HG03575 (cell line): ENCODE data around the gene PTPN23.
"Not testable (repeated sequence)": the region's sequence is repeated elsewhere in the genome, so short reads cannot be mapped to it uniquely, and the experiment has no call there.

Experiments used
- ATAC-seq: cut with Tn5 transposase; IDR thresholded peaks from one replicate; pipeline ENCODE4 v1.9.1; 2021; ENCODE audit not compliant: unreplicated experiment, insufficient number of reproducible peaks, low FRiP score; ENCODE audit errors: extremely low read depth

The PTPN23 gene, protein sequence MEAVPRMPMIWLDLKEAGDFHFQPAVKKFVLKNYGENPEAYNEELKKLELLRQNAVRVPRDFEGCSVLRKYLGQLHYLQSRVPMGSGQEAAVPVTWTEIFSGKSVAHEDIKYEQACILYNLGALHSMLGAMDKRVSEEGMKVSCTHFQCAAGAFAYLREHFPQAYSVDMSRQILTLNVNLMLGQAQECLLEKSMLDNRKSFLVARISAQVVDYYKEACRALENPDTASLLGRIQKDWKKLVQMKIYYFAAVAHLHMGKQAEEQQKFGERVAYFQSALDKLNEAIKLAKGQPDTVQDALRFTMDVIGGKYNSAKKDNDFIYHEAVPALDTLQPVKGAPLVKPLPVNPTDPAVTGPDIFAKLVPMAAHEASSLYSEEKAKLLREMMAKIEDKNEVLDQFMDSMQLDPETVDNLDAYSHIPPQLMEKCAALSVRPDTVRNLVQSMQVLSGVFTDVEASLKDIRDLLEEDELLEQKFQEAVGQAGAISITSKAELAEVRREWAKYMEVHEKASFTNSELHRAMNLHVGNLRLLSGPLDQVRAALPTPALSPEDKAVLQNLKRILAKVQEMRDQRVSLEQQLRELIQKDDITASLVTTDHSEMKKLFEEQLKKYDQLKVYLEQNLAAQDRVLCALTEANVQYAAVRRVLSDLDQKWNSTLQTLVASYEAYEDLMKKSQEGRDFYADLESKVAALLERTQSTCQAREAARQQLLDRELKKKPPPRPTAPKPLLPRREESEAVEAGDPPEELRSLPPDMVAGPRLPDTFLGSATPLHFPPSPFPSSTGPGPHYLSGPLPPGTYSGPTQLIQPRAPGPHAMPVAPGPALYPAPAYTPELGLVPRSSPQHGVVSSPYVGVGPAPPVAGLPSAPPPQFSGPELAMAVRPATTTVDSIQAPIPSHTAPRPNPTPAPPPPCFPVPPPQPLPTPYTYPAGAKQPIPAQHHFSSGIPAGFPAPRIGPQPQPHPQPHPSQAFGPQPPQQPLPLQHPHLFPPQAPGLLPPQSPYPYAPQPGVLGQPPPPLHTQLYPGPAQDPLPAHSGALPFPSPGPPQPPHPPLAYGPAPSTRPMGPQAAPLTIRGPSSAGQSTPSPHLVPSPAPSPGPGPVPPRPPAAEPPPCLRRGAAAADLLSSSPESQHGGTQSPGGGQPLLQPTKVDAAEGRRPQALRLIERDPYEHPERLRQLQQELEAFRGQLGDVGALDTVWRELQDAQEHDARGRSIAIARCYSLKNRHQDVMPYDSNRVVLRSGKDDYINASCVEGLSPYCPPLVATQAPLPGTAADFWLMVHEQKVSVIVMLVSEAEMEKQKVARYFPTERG (N-terminal part only)

DNA sequence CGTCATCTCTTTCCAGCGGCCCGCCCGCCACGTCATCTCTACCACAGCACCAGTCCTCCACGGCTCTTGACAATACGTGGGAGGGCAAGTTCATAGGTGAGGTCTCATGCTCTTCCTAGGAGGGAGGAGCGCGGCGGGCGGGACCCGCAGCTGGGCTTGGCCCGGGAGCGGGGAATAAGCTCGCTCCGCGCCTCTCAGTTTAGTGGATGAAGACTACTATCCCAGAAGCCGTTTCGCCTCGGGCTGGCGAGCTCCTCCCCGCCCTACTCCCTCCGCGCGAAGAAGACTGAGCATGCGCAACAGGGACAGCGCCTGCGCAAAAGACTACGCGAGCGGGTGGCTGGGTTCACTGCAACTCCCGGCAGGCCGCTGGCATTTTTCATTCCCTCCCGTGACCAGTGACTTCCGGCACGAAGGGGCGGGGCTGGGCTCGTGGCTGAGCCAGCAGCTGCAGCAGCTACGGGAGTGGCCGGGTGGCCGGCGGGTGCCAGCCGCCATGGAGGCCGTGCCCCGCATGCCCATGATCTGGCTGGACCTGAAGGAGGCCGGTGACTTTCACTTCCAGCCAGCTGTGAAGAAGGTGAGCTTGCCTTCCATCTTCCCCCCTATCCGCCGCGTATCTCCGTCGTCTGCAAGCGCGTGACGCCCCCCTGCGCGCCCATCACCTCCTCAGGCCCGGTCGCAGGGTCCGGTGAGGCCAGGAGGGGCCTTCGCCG, at the start of gene PTPN23:
PTPN23 (plus strand) TSS at position 421 of the 716 bp plus-strand sequence; CDS start at position 497, 76 bp downstream.
- peak; percentile 67 for ATAC-seq

- no peak for ATAC-seq
Observed at GRCh38 chr3:47333907-47334306, 46.9 kb upstream of the PTPN23 start.

DNA sequence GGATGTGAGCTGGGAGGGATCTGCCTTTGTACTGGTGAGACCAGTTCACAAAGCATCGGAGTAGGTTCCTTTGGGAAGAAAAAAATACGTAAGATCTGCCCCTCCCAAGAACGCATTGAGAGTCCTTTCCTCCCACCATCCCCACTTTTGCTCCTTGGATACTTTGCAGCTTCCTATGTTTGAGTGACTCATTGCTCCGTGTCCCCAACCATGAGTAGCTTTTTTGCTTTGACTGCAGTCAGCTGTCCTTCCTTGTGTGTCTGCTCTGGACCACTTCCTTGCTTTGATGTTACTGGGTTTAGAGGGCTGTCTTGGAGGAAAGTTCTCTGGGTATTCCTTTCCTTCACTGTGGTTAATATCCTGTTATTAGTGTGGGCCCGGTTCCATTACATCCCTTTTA, 43.2 kb upstream of the PTPN23 start:
- no peak for ATAC-seq

DNA sequence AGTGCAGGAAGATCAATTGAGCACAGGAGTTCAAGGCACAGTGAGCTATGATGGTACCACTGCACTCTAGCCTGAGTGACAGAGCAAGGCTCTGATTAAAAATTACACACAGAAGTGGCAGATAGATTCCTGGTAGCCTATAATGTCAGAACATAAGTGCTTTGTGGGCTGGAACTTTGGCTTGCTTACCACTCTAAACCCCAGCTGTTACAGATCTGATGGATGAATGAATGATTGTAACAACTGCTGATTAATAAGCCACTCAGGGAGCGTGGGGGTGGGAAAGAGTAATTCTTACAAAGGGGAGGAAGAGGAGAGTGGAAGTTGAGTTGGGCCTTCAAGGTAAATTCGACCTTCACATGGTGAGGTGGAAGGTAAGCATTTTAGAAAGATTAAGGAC, 40.9 kb upstream of the PTPN23 start:
- no peak for ATAC-seq

DNA sequence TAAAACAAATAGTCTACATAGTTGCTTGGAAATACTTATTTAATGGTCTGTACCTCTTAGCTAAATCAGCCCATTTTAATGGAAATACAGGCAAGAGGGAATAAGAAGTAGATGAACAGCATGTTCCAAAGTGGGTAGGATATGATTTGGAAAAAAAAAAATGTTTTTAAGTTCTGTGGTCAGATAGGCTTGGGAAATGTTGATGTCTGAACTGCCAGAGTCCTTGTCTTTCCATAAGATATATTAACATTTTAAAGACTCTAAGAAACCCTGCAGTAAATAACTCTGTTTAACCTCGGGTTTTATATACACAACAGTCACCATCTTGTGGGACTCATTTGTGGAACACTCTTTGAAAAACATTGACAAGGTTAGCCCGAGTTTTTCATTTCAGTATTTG, 40.0 kb upstream of the PTPN23 start:
- ATAC-seq: no peak

DNA sequence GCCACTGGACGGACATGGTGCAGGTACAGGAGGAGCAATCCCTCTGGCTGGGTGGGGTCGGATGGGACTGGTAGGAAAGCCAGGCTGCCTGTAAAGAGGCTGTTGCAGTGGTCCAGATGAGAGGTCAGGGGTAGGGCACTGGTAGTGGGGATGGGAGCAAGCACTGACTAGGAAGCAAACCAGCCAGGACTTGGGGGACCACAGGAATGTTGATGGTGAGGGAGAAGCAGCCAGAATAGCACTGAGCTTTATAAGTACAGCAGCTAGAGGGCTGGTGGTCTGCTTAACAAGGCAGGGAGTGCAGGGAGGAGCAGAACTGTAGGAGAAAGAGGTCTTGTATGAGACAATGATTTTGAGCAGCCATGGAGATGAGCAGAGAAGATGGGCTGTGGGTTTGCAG, 38.7 kb upstream of the PTPN23 start:
- ATAC-seq: no peak

GRCh38 chr3:47342812-47343211, 38.0 kb upstream of the PTPN23 start:
- no peak for ATAC-seq

DNA sequence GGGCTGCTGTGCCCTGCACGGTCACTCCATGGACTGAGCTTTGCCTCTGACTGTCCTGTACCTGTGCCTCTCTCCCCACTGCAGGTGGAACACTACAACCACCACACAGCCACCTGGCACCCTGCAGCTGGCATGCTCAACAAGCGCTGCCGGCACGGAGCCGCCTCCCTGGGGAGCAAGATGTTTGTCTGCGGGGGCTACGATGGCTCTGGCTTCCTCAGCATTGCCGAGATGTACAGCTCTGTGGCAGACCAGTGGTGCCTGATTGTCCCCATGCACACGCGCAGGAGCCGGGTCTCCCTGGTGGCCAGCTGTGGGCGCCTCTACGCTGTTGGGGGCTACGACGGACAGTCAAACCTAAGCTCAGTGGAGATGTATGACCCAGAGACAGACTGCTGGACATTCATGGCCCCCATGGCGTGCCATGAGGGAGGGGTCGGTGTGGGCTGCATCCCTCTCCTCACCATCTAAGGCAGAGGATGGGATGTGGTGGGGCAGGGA, 37.3 kb upstream of the PTPN23 start:
- ATAC-seq: no peak

GRCh38 chr3:47344971-47345370, 35.9 kb upstream of the PTPN23 start:
- ATAC-seq: no peak

GRCh38 chr3:47347217-47347801, 33.5 kb upstream of the PTPN23 start:
- ATAC-seq: no peak

DNA sequence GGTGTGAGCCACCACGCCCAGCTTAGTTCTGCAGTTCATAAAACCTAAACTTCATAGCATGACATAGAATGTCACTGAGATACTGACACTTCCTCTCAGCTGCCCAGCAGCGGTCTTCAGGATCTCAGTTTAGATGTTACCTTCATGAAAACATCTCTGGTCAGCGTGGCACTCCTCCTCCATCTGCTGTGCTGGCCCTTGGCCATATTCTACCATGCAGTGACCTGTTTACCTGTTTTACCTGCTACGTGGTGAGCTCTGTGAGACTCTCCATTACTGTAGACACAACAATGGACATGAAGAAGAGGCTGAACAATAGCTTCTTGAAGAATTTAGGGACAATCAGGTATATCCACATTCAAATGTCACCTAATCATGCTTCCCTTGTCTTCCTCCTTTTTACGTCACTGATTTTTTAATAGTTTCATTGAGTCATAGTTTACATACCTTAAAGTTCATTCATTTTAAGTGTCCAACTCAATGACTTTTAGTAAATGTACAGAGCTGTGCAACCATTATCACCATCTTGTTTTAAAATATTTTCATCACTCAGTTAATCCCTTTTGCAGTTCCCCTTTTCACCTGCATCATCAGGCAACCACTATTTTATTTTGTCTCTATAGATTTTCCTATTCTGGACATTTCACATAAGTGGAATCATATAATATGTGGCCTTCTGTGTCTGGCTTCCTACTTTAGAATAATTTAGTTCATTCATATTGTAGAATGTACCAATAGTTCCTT, 32.2 kb upstream of the PTPN23 start:
- no peak for ATAC-seq

DNA sequence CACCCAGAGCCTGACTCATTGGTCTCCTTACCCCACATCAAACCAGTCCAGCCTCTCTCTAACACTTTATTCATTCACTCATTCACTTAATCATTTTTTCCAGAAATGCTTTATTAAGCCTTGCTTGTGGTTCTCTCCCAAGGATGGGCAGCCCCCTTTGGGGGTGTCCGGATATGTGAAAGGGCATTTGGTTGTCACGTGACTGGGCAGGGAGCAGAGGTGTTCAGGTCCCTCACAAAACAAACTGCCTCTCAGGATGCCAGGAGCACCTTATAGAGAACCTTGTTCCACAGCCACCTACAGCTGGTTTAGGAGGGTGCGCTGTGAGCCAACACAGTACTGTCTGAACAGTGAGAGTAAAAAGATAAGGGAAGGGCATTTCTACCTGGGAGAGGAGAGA, 25.8 kb upstream of the PTPN23 start:
- no peak for ATAC-seq

DNA sequence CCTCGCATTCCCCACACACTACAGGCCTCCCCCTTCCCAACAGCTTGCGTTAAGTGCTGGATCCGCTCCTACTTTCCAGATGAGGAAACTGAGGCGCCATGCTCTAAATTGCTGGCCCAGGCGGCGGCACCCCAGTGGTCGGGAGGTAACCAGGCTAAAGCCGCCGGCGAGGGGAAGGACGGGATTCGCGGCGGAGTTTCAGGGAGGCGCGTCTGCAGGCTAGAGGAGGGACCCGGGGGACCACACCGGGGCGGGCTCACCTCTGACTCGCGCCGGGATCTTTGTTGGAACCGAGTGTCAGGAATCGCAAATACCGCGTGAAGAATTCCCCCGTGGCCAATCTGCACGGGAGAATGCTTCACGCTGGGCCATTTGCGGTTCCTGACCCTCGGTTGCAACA, 24.6 kb upstream of the PTPN23 start:
- no peak for ATAC-seq

- ATAC-seq: no peak
Observed at GRCh38 chr3:47359323-47359722, 21.5 kb upstream of the PTPN23 start.

- ATAC-seq: not testable (repeated sequence)
Observed at GRCh38 chr3:47360110-47360517, 20.7 kb upstream of the PTPN23 start.

DNA sequence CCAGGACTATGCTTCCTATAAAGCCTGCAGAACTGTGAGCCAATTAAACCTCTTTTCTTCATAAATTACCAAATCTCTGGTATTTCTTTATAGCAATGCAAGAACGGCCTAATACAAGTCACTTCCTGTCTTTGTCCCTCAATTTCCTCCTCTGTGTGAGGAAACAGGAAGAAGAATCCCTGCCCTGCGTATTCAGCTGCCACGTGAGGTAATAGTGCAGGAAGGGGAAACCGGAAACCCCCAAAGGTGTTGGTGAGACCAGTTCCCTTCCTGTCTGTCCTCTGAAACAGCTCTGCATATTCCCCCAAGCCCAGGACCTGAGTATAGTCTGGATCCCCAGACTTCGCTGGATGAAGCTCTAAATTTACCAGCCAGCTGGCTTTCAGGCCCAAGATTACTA, 18.1 kb upstream of the PTPN23 start:
- no peak for ATAC-seq
